C4-2B (cell line): ENCODE results near the gene IGSF11.

Experiments
- ZFX ChIP-seq: fragments of 450-650 bp; IDR thresholded peaks from 2 replicates; pipeline ENCODE4 v1.6.1; 2017
- TF ChIP-seq, protein P1 (sequence below): fragments of 450-650 bp; conservative IDR thresholded peaks from 2 replicates; pipeline ENCODE4 v1.5.1; 2017; ENCODE audit warnings: mild to moderate bottlenecking

DNA sequence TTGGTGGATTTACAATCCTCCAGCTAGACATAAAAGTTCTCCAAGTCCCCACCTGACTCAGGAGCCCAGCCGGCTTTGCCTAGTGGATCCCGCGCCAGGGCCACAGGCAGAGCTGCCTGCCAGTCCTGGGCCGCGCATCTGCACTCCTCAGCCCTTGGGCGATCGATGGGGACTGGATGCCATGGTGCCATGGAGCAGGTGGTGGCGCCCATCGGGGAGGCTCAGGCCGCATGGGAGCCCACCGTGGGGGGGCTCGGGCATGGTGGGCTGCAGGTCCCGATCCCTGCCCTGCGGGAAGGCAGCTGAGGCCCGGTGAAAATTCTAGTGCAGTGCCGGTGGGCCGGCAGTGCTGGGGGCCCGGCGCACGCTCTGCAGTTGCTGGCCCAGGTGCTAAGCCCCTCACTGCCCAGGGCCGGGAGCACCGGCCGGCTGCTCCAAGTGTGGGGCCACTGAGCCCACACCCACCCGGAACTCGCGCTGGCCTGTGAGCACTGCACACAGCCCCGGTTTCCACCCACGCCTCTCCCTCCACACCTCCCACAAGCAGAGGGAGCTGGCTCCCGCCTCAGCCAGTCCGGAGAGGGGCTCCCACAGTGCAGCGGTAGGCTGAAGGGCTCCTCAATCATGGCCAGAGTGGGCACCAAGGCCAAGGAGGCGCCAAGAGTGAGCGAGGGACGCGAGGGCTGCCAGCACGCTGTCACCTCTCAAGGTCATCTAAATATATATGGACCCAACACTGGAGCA is 38.8 kb upstream of the IGSF11 start:
- TF ChIP-seq, protein P1, sequence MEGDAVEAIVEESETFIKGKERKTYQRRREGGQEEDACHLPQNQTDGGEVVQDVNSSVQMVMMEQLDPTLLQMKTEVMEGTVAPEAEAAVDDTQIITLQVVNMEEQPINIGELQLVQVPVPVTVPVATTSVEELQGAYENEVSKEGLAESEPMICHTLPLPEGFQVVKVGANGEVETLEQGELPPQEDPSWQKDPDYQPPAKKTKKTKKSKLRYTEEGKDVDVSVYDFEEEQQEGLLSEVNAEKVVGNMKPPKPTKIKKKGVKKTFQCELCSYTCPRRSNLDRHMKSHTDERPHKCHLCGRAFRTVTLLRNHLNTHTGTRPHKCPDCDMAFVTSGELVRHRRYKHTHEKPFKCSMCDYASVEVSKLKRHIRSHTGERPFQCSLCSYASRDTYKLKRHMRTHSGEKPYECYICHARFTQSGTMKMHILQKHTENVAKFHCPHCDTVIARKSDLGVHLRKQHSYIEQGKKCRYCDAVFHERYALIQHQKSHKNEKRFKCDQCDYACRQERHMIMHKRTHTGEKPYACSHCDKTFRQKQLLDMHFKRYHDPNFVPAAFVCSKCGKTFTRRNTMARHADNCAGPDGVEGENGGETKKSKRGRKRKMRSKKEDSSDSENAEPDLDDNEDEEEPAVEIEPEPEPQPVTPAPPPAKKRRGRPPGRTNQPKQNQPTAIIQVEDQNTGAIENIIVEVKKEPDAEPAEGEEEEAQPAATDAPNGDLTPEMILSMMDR: no peak
- TF ChIP-seq ZFX: no peak
